Common myeloid progenitor, CD34-positive (primary cell): ENCODE results near the gene SHKBP1.
"Not testable (repeated sequence)": the region's sequence is repeated elsewhere in the genome, so short reads cannot be mapped to it uniquely, and the experiment has no call there.

ENCODE experiments used
- CTCF ChIA-PET: fragments of 350-600 bp; sonication (Branson Sonifier 250); formaldehyde crosslinking; loops from one replicate; lab custom pipeline; 2021; ENCODE audit warnings: antibody characterized with exemption; lab: Charles Lee
- POLR2A ChIA-PET: fragments of 350-600 bp; sonication (Branson Sonifier 250); formaldehyde crosslinking; loops from one replicate; lab custom pipeline; 2021; ENCODE audit warnings: antibody characterized with exemption; lab: Charles Lee
- DNase-seq, 3 donors: peaks; one replicate each; pipeline versions ENCODE4 v3.0.0 to v3.0.0-alpha.2; 2013
- H3K27ac ChIP-seq, 2 experiments: 1 replicate in 1 of 2; 2 replicates in 1 of 2; pipeline ENCODE4 v1.7.0; 2013; ENCODE audit warnings: inconsistent platforms in 2 of 2, low read length in 2 of 2, mild to moderate bottlenecking in 2 of 2, low read depth in 1 of 2, moderate library complexity in 1 of 2; ENCODE audit not compliant: severe bottlenecking in 2 of 2, insufficient read depth in 1 of 2, poor library complexity in 1 of 2
- H3K27me3 ChIP-seq, 5 experiments: replicated peaks in 2 of 5; 1 replicate in 3 of 5; 2 replicates in 2 of 5; pipeline versions ENCODE4 v1.6.1 to v1.7.0; 2013; ENCODE audit warnings: low read length in 4 of 5, mild to moderate bottlenecking in 2 of 5, moderate library complexity in 2 of 5, inconsistent platforms in 1 of 5; ENCODE audit not compliant: insufficient read depth in 5 of 5, control insufficient read depth in 4 of 5
- H3K36me3 ChIP-seq, 4 experiments: 1 replicate in 2 of 4; 2 replicates in 2 of 4; pipeline versions ENCODE4 v1.6.1 to v1.7.0; 2013; ENCODE audit warnings: low read length in 3 of 4, control low read depth in 1 of 4, mild to moderate bottlenecking in 1 of 4; ENCODE audit not compliant: control insufficient read depth in 4 of 4, insufficient read depth in 4 of 4
- H3K4me1 ChIP-seq, 4 experiments: 1 replicate in 3 of 4; 2 replicates in 1 of 4; pipeline versions ENCODE4 v1.6.1 to v1.7.1; 2013; ENCODE audit warnings: low read length in 3 of 4, mild to moderate bottlenecking in 3 of 4, control low read depth in 1 of 4, inconsistent platforms in 1 of 4, moderate library complexity in 1 of 4; ENCODE audit not compliant: control insufficient read depth in 4 of 4, insufficient read depth in 4 of 4; ENCODE audit errors: control extremely low read depth in 1 of 4
- H3K4me3 ChIP-seq, 7 experiments: 1 replicate in 4 of 7; 2 replicates in 3 of 7; pipeline versions ENCODE4 v1.5.1 to v1.7.0; 2013; ENCODE audit warnings: mild to moderate bottlenecking in 7 of 7, low read length in 6 of 7, moderate library complexity in 6 of 7, inconsistent platforms in 2 of 7, low read depth in 2 of 7, control low read depth in 1 of 7; ENCODE audit not compliant: insufficient read depth in 4 of 7, control insufficient read depth in 1 of 7; ENCODE audit errors: extremely low read depth in 1 of 7
- H3K9me3 ChIP-seq, 5 experiments: 1 replicate in 4 of 5; 2 replicates in 1 of 5; pipeline versions ENCODE4 v1.6.1 to v1.7.1; 2013; ENCODE audit warnings: low read length in 4 of 5, mild to moderate bottlenecking in 2 of 5, inconsistent platforms in 1 of 5, low read depth in 1 of 5, moderate library complexity in 1 of 5; ENCODE audit not compliant: control insufficient read depth in 4 of 5, insufficient read depth in 2 of 5; ENCODE audit errors: control extremely low read depth in 1 of 5
- WGBS: methylation state at CpG from one replicate; pipeline ENCODE4 v1.1.5; 2013; ENCODE audit not compliant: insufficient coverage; 5-methylcytosine and 5-hydroxymethylcytosine counted together

The SHKBP1 gene

GRCh38 chr19:40588110-40588854 is 11.6 kb downstream of the SHKBP1 start:
- Histone ChIP-seq H3K27ac (no peak overlapping the region), H3K9me3 (no peaks in the 10 kb centered on the region), H3K27me3 (no peaks in the 10 kb centered on the region), H3K4me1 (no peaks in the 10 kb centered on the region), H3K4me3 (no peak overlapping the region), H3K36me3 (peaks cover 8 to 52% (median 30%) of the 10 kb centered on the region in 4 experiments)
- WGBS, result 97% methylated on average over 16 of the region's 19 CpGs
- no peak for DNase-seq
- ChIA-PET POLR2A (no interaction called here), CTCF (interaction anchor here (1.0 kb wide), 1 partner anchor 14 kb away, joined by 4 read pairs; no protein-coding TSS in a partner anchor)

GRCh38 chr19:40588926-40589569 is 12.4 kb downstream of the SHKBP1 start:
- Histone ChIP-seq H3K4me3 (no peak overlapping the region), H3K4me1 (no peaks in the 10 kb centered on the region), H3K36me3 (peaks cover 8 to 46% (median 27%) of the 10 kb centered on the region in 4 experiments), H3K27ac (no peak overlapping the region), H3K27me3 (no peaks in the 10 kb centered on the region), H3K9me3 (no peaks in the 10 kb centered on the region)
- ChIA-PET CTCF (interaction anchor here (0.7 to 1.3 kb wide), 2 partner anchors 9 to 11 kb away, joined by 3 read pairs; no protein-coding TSS in a partner anchor), POLR2A (no interaction called here)
- 100% methylated on average over 5 of the region's 9 CpGs for WGBS
- DNase-seq, result no peak

- Histone ChIP-seq H3K9me3 (no peaks in the 10 kb centered on the region), H3K36me3 (peaks cover 8 to 40% (median 23%) of the 10 kb centered on the region in 4 experiments), H3K27me3 (peaks cover 0 to 6% (median 0%) of the 10 kb centered on the region in 5 experiments), H3K27ac (no peak overlapping the region), H3K4me3 (no peak overlapping the region), H3K4me1 (peaks cover 0 to under 1% (median 0%) of the 10 kb centered on the region in 4 experiments)
- 98% methylated on average over 17 of the region's 26 CpGs for WGBS
- no peak for DNase-seq
- POLR2A ChIA-PET, result no interaction called here
- CTCF ChIA-PET, result interaction anchor here (0.7 to 1.3 kb wide), 3 partner anchors 9 to 10 kb away, joined by 3 read pairs; no protein-coding TSS in a partner anchor
These were observed 13.1 kb downstream of the SHKBP1 start for GRCh38 chr19:40589591-40590429.

GRCh38 chr19:40590464-40591265 is 14.0 kb downstream of the SHKBP1 start:
- ChIA-PET CTCF (interaction anchor here (0.6 to 1.6 kb wide), 3 partner anchors 8 to 16 kb away, joined by 3 read pairs; no protein-coding TSS in a partner anchor), POLR2A (interaction anchor here (0.6 kb wide), 1 partner anchor 504 kb away, joined by 4 read pairs; no protein-coding TSS in a partner anchor)
- Histone ChIP-seq H3K27me3 (peaks cover 0 to 10% (median 0%) of the 10 kb centered on the region in 5 experiments), H3K36me3 (peaks cover 8 to 37% (median 21%) of the 10 kb centered on the region in 4 experiments), H3K9me3 (no peaks in the 10 kb centered on the region), H3K4me1 (peaks cover 0 to 2% (median 0%) of the 10 kb centered on the region in 4 experiments), H3K27ac (no peak overlapping the region), H3K4me3 (no peak overlapping the region)
- WGBS, result 95% methylated on average over 20 of the region's 22 CpGs
- no peak for DNase-seq

- WGBS, result no CpG with 5 or more reads among the region's 4 CpGs
- CTCF ChIA-PET, result interaction anchor here (1.6 kb wide), 1 partner anchor 17 kb away, joined by 3 read pairs; no protein-coding TSS in a partner anchor
These were observed 15.1 kb downstream of the SHKBP1 start for GRCh38 chr19:40591724-40592123.

GRCh38 chr19:40592170-40592569 is 15.5 kb downstream of the SHKBP1 start:
- peaks cover 0 to 22% (median 15%) of the 10 kb centered on the region in 4 experiments for H3K36me3 ChIP-seq
- CTCF ChIA-PET, result interaction anchor here (1.6 kb wide), 1 partner anchor 18 kb away, joined by 3 read pairs; no protein-coding TSS in a partner anchor
- peaks cover 0 to 6% (median 2%) of the 10 kb centered on the region in 4 experiments for H3K4me1 ChIP-seq
- no peak overlapping the region for H3K27ac ChIP-seq
- H3K27me3 ChIP-seq, result peaks cover 0 to 22% (median 4%) of the 10 kb centered on the region in 5 experiments
- 94% methylated on average over 3 of the region's 4 CpGs for WGBS
- H3K9me3 ChIP-seq, result no peaks in the 10 kb centered on the region
- POLR2A ChIA-PET, result no interaction called here
- DNase-seq, result peak in 2 of 3 donors; percentile 74 to 80
- H3K4me3 ChIP-seq, result no peak overlapping the region

More at GRCh38 chr19:40591724-40592123, 15.1 kb downstream of the SHKBP1 start:
- H3K4me1 ChIP-seq, H3K27ac ChIP-seq, DNase-seq, H3K9me3 ChIP-seq, POLR2A ChIA-PET, H3K4me3 ChIP-seq: not testable (repeated sequence)
- Histone ChIP-seq H3K36me3 (peaks cover 3 to 26% (median 18%) of the 10 kb centered on the region in 4 experiments), H3K27me3 (peaks cover 0 to 18% (median 4%) of the 10 kb centered on the region in 5 experiments)
